CD1c-positive myeloid dendritic cell (primary cell): ENCODE measurements around the gene KLK1.
"Not testable (repeated sequence)": the region's sequence is repeated elsewhere in the genome, so short reads cannot be mapped to it uniquely, and the experiment has no call there.

Source experiments
- DNase-seq: peaks from one replicate; pipeline ENCODE4 v3.0.0-alpha.2; 2016; ENCODE audit errors: extremely low spot score

The KLK1 gene

DNA sequence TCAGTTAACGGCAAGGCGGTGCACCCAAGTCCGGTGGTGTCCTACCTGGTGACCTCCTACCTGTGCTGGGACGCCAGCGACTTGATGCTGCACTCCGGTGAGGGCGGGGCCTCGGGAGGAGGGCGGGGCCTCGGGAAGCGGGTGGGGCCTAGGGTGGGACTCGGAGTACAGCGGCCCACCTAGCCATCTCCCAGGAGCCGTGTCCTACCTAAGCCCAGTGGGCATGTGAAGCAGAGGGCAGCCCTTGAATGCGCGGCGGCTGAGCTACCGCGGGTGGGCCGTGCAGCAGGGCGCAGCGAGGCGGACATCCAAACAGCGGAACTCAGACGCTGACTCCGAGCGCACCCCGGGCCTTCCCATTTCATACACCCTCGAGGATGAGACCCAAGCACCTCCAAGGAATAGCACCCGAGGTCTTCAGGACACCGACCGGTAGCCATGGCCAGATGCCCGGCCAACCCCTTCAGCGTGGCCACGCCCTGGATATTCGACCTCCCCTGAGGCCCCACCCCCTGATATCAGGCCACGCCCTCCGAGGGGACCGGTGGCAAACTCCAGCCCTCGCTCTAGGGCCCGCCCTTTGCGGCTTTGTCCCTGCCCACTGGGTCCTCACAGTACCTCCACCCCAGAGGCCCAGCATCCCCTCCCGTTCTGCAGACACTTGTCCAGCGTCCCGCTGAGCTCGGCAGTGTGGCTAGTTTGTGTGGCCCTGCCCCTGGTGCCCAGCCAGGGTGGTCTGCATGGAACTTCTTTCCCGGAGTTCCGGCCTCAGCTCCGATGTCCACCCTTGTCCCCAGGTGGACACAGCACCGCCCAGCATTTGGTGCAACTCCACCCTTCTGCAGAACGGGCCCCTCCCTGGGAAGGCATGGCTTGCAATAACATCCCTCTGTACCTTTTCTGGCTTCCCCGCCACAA lies 5.4 kb downstream of the KLK1 start:
- peak; percentile 46 for DNase-seq

DNA sequence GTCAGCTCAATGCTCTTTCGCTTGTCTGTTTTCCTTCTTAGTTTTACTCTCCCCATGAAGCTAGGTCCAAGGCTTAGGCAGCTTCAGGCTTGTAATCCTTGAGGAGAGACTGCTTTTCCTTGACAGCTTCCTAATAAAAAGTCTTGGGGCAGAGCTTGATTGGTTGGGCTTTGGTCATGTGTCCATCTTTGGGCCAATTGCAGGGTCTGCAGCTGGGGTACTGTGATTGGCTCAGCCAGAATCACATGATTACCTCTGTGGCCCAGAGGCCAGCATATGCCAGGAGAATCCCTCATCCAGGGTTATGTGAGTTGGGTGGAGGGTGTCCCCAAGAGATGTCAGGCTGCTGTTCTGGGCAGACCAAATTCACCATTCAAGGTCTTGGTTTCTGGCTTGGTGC lies 8.1 kb downstream of the KLK1 start:
- DNase-seq, result no peak

DNA sequence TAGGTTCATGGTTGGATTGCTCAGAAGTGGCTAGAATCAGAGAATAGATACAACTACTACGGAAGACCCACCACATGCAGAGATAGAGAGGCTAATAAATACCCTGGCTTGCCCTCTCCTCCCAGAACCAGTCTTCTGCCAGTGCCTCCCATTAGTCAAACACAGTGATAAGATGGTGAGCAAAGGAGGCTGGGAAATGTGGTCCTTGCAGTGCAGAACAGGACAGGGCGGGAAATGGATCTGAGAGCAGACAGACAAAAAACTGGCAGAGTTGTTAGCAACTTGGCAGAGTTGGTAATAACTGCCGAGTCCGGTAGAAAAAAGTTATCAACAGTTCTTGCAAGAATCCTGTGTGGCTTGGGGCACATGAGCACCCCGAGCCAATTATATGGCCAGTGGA lies 8.7 kb downstream of the KLK1 start:
- no peak for DNase-seq

DNA sequence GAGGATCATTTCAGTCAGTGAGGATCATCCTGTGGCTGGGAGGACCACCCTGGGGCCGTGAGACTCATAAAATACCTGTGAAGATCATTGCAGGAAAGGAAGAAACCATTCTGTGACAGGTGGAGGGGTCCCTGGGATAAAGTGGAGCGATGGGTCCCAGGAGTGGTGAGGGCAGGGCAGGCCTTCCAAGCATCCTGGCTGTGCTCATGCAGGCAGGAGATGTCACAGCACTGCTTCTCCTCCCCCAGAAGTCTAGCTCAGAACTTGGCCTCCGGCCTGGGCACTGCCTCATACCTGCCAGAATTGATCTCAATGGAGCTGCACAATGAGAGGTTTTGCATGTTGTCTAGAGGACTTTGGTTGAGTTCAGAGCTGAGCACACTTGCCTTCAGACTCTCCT lies 11.1 kb downstream of the KLK1 start:
- no peak for DNase-seq

DNA sequence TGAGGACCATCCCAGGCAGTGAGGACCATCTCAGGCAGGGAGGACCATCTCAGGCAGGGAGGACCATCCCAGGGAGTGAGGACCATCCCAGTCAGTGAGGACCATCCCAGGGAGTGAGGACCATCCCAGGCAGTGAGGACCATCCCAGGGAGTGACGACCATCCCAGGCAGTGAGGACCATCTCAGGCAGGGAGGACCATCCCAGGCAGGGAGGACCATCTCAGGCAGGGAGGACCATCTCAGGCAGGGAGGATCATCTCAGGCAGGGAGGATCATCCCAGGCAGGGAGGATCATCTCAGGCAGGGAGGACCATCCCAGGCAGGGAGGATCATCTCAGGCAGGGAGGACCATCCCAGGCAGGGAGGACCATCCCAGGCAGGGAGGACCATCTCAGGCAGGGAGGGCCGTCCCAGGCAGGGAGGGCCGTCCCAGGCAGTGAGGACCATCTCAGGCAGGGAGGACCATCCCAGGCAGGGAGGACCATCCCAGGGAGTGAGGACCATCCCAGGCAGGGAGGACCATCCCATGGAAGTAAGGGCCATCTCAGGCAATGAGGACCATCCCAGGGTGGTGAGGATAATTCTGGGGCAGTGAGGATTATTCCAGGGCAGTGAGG lies 11.9 kb downstream of the KLK1 start:
- DNase-seq, result not testable (repeated sequence)

DNA sequence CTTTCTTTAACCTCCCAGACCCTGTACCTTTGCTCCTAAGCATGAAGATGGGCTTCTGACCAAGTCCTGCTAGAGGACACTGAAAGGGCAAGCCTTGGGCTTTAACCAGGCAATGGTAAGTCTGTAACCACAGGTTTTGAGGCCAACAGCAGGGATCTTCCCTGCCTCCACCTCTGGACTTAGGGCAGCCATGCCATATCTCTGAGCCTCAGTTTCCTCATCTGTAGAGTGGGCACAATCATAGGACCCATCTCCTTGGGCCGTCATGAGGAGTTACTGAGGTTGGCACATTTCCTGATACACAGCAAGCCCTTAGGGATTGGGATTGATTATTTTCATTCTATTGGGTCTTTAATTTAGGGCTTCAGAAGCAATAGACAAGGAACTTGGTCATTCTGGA lies 14.7 kb downstream of the KLK1 start:
- DNase-seq, result no peak

DNA sequence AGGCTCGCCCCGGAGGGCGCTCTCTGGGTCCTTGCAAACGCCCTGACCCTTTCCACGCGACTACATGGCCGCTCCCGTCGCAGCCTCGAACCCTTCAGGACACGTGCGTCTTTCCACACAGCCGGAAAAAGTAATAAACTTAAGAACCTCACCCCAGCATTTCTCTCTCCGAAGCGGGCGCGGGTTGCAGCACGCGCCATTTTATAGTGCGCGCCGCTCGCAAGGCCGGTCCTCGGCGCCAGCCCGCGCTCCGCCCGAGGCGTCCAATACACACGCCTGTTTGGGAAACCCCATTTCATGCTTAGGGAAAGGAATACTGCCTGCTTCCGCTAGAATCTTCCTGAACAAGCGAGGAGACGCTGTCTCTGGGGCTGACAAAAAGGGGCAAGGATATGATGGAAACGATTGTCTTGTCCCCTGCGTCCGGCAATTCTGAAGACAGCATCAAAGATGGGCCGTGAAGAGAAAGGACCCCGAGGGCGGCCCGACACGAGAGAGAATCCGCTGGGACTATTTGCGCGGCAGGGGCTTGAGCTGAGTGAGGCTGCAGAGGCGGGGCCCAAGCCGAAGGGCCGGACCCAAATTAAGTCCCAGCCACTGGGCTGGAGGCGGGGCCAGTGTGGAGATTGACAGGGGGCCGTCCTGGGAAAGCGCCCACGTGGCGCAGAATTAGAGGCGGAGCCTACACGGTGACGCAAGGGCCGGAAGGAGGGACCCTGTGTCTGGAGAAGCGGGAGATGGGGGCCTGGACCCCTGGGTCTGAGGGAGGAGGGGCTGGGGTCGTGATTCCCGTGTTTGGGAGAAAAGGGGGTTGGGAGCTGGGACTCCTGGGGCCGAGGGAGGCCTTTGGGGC lies 18.9 kb downstream of the KLK1 start:
- DNase-seq, result peak; percentile 98

DNA sequence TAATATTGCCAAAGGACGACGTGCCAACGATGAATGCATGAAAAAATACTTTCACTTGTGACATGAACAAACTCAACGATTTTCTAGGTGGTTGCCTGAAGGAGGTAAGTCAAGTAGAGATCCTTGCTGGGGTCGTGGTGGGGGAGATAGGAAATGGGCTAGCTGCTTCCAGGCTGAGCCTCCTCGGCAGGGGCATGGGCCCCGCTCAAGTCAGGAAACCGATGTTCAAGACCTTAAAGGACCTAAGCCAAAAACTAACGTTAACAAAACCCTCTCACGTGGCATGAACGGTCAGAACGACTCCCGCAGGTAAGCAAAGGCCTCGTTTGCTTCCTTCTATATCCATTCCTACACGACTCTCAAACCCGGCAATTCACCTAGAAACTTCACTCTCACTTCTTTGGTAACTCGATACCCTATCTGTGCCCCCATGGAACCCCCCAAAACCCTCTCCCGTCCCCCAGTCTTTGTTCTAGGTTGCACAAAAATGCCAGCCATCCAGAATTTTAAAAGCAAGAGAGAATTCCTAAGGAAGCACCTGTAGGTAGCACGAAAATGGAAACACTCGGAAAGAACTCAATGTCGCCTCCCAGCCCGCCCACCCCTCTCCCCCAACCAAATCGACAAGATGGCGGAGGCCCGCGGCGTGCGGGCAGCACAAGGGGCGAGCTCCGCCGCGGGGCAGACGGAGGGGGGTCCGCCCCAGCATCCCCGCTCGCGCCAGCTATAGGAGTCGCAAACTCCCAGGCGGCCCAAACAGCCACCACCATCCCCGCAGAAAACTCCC lies 19.8 kb downstream of the KLK1 start:
- peak; percentile 27 for DNase-seq

DNA sequence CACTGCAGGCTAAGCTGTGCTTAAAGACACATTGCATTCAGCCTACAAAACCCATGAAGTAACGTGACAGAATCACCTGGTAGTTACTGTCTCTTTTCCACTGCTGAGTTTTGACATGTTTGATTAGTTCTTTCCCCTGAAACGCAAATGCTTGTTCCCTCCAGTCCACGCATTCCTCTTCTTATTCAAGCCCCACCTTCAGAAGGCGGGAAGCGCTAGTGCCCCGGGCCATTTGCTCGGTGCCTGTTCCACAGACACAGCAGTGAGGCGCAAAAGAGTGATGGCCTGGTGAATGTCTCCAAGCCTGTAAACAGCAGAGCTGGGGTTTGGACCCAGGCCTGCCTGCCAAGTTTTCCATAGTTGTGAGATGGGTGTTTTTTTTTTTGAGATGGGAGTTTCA lies 22.5 kb downstream of the KLK1 start:
- DNase-seq, result no peak

DNA sequence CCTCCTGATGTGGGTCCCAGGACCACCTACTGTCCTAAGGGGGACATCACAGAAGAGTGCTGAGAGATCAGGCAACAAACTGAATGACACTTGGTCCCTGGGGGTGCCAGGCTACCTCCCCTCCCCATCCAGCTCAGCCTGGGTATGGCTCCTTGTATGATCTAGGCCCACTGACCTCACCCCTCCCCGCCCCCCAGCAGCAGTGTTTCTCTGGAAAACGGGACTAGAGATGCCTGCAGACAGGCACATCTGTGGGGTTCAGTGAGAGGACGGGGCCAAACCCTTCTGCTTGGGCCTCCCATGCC lies 24.1 kb downstream of the KLK1 start:
- no peak for DNase-seq

DNA sequence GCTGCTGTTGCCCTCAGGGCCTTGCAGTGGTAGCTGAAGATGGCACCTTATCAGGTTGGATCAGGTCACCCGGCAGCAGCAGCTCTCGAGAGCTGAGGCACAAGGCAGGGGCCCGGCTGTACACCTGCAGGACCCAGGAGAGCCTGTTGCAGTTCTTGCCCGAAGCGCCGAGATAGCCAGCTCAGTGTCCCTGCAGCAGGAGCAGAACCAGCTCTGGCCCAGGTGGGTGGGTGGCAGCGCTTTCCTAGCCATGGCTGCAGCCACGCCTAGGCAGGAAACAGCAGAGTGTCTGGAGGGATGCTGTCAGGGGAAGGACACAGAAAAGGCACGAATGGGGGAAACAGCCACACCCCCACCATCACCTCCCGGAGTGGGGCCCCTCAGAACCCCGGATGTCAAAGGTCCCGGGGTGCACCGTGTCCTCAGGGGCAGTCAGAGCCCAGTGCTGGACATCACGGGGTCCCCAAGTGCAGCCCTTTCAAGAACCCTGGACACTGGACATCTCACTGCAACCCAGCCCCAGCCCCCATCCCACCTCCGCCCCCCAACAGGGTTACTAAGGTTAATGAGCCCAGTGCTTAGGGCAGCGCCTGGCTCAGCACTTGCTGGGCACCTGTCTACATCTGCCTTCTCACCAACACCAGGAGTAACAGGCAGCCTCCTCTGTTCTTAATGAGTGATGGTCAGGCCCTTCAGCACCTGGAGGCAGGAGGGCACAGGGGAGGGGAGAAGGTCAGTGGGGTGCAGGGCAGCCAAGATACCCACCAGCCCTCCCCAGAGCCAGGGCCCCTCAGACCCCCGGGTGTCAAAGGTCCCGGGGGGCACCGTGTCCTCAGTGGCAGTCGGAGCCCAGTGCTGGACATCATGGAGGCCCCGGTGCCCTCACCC lies 24.7 kb downstream of the KLK1 start:
- DNase-seq, result no peak

DNA sequence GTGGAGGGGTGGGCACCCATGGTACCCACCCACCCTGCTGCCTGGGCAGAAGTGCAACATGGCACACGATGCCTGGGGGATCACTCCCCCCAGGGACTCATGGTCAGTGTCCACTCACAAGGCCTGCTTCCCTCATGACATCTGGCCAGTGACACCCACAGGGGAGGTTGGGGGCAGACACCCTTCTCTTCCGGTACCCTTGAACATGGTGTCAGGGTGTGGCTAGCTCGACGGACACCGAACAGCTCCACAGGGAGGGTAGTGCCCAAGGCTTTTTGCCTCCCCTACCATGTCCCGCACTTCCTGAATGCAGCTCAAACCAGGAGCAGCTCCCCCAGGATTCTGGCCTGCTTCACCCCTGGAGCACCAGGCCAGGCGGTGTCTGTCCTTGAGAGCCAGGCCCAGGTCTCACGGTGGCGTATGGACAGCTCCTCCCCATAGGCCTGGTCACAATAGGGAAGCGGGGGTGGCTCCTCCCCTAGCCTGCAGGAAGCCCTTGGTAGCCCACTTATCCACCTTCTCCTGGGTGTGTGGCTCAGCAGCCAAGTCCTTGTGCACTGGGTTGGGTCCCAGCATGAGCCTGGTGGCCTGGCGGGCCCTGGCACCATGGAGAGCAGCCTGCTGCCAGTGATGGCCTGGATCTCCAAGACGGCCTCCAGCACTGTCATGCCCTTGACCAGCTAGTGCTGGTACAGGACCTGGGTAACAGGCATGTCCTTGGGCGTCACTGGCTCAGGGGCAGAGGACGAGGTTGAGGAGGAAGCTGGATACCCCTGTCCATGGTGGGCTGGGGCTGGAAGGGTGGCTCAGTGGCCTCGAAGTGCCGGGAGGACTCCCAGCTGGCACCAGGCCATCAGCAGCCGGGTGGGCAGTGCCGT lies 25.6 kb downstream of the KLK1 start:
- no peak for DNase-seq

DNA sequence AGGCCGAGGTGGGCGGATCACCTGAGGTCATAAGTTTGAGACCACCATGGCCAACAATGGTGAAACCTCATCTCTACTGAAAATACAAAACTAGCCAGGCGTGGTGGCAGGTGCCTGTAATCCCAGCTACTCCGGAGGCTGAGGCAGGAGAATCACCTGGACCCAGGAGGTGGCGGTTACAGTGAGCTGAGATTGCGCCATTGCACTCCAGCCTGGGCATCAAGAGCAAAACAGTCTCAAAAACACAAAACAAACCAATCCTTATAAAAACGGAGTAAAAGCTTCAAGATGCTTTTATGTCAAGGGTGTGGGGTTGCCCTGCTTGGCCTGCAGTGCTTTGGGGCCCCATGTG lies 26.2 kb downstream of the KLK1 start:
- DNase-seq, result no peak

DNA sequence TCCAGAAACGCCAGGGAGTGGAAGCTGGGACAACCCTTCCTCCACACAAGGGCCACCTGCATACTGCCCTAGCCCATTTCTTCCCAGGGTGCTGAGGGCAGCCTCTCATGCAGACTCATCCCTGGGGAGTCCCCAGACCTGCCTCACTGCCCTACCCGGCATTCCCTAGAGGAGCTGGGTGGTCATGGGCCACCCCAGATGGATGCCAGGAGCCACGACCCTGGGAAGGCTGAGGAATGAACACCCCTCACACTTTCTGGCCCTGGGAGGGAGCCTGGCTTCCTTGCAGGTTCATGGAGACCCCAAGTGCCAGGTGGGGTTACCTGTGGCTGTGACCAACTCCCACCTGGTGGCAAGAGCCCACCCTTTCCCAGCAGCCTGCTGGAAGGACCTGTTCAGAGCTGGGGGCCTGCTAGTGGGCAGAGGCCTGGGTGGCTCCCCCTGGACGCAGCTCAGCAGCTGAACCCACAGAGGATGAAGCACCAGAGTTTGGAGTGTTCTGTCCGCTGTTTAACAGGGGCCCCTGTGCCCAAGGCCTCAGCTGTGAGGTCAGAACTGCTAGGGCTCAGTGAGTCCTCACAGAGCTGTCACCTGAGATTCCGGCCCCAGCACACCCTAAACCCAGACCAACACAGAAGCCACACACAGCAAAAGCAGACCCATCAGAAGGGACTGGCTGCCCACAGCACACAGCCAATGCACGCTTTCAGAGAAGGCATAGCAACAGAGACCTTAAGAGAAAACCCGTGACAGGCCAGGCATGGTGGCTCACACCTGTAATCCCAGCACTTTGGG lies 26.8 kb downstream of the KLK1 start:
- no peak for DNase-seq

DNA sequence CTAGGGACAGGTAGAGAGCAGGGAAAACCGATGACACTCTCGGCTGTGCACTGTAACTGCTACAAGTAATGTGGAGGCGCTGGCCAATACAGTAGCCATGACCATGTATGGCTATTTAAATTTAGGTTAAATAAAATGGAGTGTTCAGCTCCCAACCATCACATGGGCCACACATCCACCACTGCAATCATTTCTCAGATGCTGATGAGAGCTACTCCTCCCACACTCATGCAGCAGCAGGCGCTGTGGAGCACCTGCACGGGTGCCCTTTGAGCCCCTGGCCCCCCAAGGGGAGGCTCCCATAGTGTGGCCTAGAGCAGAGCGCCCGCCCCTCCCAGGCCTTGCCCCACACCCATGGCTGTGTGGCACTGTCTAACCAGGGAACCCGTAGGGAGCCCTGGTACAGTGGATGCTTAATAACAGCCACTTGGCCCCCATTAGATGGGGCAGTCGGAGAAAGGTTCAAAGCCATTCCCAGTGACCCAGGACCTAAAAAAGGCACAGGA lies 27.4 kb downstream of the KLK1 start:
- no peak for DNase-seq

DNA sequence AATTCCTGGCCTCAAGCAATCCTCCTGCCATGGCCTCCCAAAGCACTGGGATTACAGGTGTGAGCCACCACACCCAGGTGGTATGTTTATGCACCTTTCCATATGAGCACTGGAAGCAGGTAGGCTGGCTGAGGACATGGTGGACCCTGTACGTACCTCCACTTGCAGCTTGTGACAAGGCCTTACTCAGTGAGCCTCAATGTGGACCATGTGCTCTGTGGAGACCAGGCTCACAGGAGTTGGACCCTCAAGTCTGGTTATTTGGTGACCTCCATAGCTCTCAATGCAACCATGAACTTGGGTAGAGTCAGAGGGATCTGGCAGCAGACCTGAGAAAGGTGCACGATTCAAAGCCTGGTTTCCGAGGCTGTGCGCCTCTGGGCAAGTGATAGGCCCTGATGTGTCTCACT lies 27.9 kb downstream of the KLK1 start:
- no peak for DNase-seq

DNA sequence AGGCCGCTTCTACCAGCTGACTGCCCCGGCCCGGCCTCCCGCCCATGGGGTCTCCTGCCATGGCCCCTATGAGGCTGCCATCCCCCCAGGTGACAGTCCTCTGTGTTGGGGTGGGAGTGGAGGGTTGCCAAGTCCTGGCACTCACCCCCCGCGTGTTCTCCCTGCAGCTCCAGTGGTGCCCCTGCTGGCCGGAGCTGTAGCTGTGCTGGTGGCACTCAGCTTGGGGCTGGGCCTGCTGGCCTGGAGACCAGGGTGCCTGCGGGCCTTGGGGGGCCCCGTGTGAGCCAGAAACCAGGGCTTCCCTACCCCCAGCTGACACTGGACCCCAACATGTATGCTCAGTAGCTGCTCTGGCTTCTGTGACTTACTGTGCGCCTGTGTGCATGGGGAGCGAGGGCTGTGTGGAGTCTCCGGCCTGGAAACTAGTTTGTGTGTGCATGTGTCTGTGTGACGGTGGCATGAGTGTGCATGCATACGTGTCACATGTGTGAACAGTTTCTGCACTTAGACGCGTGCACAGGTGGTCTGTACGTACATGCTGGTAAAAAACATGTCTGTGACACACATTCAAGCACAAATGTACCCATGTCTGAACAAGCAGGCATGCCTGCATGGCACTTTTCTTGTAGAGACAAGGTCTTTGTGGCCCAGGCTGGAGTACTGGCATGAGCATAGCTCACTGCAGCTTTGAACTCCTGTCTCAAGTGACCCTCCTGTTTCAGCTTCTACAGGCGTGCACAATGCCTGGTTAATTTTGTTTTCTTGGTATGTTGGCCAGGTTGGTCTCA lies 28.5 kb downstream of the KLK1 start:
- DNase-seq, result no peak
